Brain microvascular endothelial cell (primary cell): Measurements from ENCODE around the gene RCAN2.
"Not testable (repeated sequence)": the region's sequence is repeated elsewhere in the genome, so short reads cannot be mapped to it uniquely, and the experiment has no call there.

Experiments used
- DNase-seq: peaks from one replicate; pipeline ENCODE4 v3.0.0-alpha.2; 2020
- H3K27ac ChIP-seq: fragments of 250-450 bp; sonication (Bioruptor Pico); 2 replicates; pipeline ENCODE4 v1.5.1; 2020; ENCODE audit warnings: mild to moderate bottlenecking, moderate library complexity
- H3K27me3 ChIP-seq: fragments of 250-450 bp; sonication (Bioruptor Pico); replicated peaks from 2 replicates; pipeline ENCODE4 v1.5.1; 2020; ENCODE audit warnings: mild to moderate bottlenecking
- H3K36me3 ChIP-seq: fragments of 250-450 bp; sonication (Bioruptor Pico); replicated peaks from 2 replicates; pipeline ENCODE4 v1.5.1; 2020; ENCODE audit warnings: mild to moderate bottlenecking
- H3K4me3 ChIP-seq: 2 replicates; pipeline ENCODE4 v1.5.1; 2011; ENCODE audit warnings: low read depth, mild to moderate bottlenecking, control low read depth, low read length, moderate library complexity
- CTCF ChIP-seq: IDR thresholded peaks from 2 replicates; pipeline ENCODE4 v1.5.1; 2011; ENCODE audit warnings: low read depth, mild to moderate bottlenecking, moderate library complexity, low read length, control low read depth, inconsistent platforms; ENCODE audit errors: missing control alignments
- in situ Hi-C: cut with HindIII; loops from 2 replicates; pipeline ENCODE4 v1.10.0; 2017; ENCODE audit warnings: low sequenced_read_pairs, low pct_ligation_motif_present

RCAN2 gene

GRCh38 chr6:46395530-46395929, 95.7 kb downstream of the RCAN2 start:
- Histone ChIP-seq H3K27ac (no peak overlapping the region), H3K27me3 (no peaks in the 10 kb centered on the region), H3K36me3 (no peaks in the 10 kb centered on the region), H3K4me3 (no peak overlapping the region)
- no peak for DNase-seq
- TF ChIP-seq CTCF = no peak
- in situ Hi-C loops = no loop called here

- H3K4me3 ChIP-seq = no peak overlapping the region
- DNase-seq = no peak
- H3K27ac ChIP-seq = no peak overlapping the region
- in situ Hi-C loops = no loop called here
- H3K36me3 ChIP-seq = no peaks in the 10 kb centered on the region
- no peak for TF ChIP-seq CTCF
- no peaks in the 10 kb centered on the region for H3K27me3 ChIP-seq
These were observed 97.3 kb downstream of the RCAN2 start for GRCh38 chr6:46393940-46394337.

GRCh38 chr6:46393161-46393939, 97.9 kb downstream of the RCAN2 start:
- Histone ChIP-seq H3K4me3 (no peak overlapping the region), H3K36me3 (no peaks in the 10 kb centered on the region), H3K27me3 (no peaks in the 10 kb centered on the region), H3K27ac (no peak overlapping the region)
- no peak for TF ChIP-seq CTCF
- DNase-seq = no peak
- in situ Hi-C loops = no loop called here

GRCh38 chr6:46392294-46392693, 99.0 kb downstream of the RCAN2 start:
- Histone ChIP-seq H3K36me3 (no peaks in the 10 kb centered on the region), H3K27me3 (no peaks in the 10 kb centered on the region), H3K27ac (no peak overlapping the region), H3K4me3 (no peak overlapping the region)
- no peak for TF ChIP-seq CTCF
- in situ Hi-C loops = no loop called here
- DNase-seq = no peak

GRCh38 chr6:46390153-46390876, 100.9 kb downstream of the RCAN2 start:
- DNase-seq = no peak
- H3K36me3 ChIP-seq = no peaks in the 10 kb centered on the region
- H3K27me3 ChIP-seq = no peaks in the 10 kb centered on the region
- H3K4me3 ChIP-seq = no peak overlapping the region
- no peak overlapping the region for H3K27ac ChIP-seq
- in situ Hi-C loops = no loop called here
- no peak for TF ChIP-seq CTCF

GRCh38 chr6:46387728-46388127, 103.5 kb downstream of the RCAN2 start:
- in situ Hi-C loops = not testable (repeated sequence)

More at GRCh38 chr6:46387728-46388127, 103.5 kb downstream of the RCAN2 start:
- not testable (repeated sequence) for H3K27me3 ChIP-seq, H3K27ac ChIP-seq, H3K36me3 ChIP-seq, DNase-seq, H3K4me3 ChIP-seq
